Ovary (tissue), 3 donors: ENCODE measurements around the gene DIDO1.

Experiments used
- EP300 ChIP-seq: sonication (generic); formaldehyde crosslinking; IDR thresholded peaks from one replicate; pipeline ENCODE4 v1.6.1; 2017; ENCODE audit warnings: antibody characterized with exemption
- POLR2A ChIP-seq: fragments of 450-650 bp; IDR thresholded peaks from one replicate; pipeline ENCODE4 v1.6.1; 2017; ENCODE audit warnings: antibody characterized with exemption, mild to moderate bottlenecking, moderate library complexity
- TF ChIP-seq, protein P1 (sequence below), 3 donors: fragments of 450-650 bp in 2 of 3; fragments of 200-600 bp in 1 of 3; IDR thresholded peaks; one replicate each; pipeline versions ENCODE4 v1.5.1 to v1.8.0; 2016 to 2022; ENCODE audit warnings: antibody characterized with exemption in 3 of 3, mild to moderate bottlenecking in 1 of 3
- donor health status: DM: no; HTN: no; CAD: no.

DNA sequence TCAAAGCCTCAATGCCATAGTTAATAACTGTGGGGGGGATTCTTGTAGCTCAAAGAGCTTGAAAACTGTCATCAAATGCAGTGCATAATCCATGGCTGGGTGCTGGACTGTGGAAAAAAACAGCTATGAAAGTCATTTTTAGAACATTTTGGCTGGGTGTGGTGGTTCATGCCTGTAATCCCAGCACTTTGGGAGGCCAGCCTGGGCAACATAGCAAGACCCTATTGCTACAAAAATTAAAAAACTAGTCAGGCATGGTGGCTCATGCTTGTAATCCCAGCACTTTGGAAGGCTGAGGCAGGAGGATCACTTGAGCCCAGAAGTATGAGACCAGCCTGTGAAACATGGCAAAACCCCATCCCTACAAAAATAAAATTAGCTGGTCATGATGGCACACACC, 76.9 kb downstream of the DIDO1 start:
- TF ChIP-seq, protein P1, sequence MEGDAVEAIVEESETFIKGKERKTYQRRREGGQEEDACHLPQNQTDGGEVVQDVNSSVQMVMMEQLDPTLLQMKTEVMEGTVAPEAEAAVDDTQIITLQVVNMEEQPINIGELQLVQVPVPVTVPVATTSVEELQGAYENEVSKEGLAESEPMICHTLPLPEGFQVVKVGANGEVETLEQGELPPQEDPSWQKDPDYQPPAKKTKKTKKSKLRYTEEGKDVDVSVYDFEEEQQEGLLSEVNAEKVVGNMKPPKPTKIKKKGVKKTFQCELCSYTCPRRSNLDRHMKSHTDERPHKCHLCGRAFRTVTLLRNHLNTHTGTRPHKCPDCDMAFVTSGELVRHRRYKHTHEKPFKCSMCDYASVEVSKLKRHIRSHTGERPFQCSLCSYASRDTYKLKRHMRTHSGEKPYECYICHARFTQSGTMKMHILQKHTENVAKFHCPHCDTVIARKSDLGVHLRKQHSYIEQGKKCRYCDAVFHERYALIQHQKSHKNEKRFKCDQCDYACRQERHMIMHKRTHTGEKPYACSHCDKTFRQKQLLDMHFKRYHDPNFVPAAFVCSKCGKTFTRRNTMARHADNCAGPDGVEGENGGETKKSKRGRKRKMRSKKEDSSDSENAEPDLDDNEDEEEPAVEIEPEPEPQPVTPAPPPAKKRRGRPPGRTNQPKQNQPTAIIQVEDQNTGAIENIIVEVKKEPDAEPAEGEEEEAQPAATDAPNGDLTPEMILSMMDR (IDR thresholded peaks at IDR 0.05): no peak
- TF ChIP-seq POLR2A (no peak), EP300 (no peak)
